ENCODE measurements around the gene SIAH2. TPM values are rescaled to one million over a fixed set of nuclear protein-coding genes. Genes with fewer than 3 reads are reported as not detected.

The SIAH2 gene
- total and polyA plus RNA-seq, 2 experiments from 2014 or later = 43.6 to 57.9 TPM

DNA sequence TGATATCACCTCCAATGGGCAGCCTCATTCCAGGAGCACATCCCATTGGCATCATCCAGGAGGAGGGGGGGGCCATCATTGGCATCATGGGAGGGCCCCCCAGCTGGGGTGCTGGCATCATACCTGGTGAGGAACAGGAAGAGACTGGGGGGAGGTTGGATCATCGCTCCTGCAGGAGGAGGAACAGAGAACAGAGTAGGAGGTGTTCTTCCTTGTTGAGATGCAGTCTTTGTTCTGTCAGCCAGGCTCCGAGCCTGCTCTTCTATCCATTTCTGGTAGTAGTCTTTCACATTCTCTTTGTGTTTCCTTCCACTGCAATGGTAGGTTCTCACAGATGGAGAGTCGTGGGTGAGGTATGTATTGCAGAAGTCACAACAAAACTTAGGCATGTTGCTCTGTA, 42.5 kb downstream of the SIAH2 start:
- TF ChIP-seq, protein P1, sequence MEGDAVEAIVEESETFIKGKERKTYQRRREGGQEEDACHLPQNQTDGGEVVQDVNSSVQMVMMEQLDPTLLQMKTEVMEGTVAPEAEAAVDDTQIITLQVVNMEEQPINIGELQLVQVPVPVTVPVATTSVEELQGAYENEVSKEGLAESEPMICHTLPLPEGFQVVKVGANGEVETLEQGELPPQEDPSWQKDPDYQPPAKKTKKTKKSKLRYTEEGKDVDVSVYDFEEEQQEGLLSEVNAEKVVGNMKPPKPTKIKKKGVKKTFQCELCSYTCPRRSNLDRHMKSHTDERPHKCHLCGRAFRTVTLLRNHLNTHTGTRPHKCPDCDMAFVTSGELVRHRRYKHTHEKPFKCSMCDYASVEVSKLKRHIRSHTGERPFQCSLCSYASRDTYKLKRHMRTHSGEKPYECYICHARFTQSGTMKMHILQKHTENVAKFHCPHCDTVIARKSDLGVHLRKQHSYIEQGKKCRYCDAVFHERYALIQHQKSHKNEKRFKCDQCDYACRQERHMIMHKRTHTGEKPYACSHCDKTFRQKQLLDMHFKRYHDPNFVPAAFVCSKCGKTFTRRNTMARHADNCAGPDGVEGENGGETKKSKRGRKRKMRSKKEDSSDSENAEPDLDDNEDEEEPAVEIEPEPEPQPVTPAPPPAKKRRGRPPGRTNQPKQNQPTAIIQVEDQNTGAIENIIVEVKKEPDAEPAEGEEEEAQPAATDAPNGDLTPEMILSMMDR (IDR thresholded peaks at IDR 0.05; ENCODE audit: poor library complexity) = no peak
- no peak for TF ChIP-seq EZH2phosphoT487 (IDR thresholded peaks at IDR 0.05; ENCODE audit: low read depth, severe bottlenecking, unreplicated experiment)
- no peak for TF ChIP-seq EZH2 (IDR thresholded peaks at IDR 0.05; ENCODE audit: borderline replicate concordance)
- Histone ChIP-seq H3K27me3 (no peaks in the 10 kb centered on the region), H3K4me2 (no peak overlapping the region), H3K4me1 (ENCODE audit: insufficient read depth) (peaks cover 4% of the 10 kb centered on the region), H3K4me3 (no peak overlapping the region), H3K36me3 (replicated peaks; ENCODE audit: insufficient read depth, low read depth) (no peaks in the 10 kb centered on the region), H3K9me2 (replicated peaks; ENCODE audit: insufficient read depth) (no peaks in the 10 kb centered on the region), H3K27ac (no peak overlapping the region), H4K20me1 (ENCODE audit: insufficient read depth, poor library complexity, severe bottlenecking) (no peaks in the 10 kb centered on the region), H3K9me3 (ENCODE audit: low read depth) (no peaks in the 10 kb centered on the region), H2AFZ (no peak overlapping the region), H3K79me2 (no peaks in the 10 kb centered on the region)
- DNase-seq (ENCODE audit: low spot score) = no peak
- WGBS (ENCODE audit: low lambda C conversion rate, missing lambda C conversion rate) = 77% methylated on average over 3 of the region's 3 CpGs

DNA sequence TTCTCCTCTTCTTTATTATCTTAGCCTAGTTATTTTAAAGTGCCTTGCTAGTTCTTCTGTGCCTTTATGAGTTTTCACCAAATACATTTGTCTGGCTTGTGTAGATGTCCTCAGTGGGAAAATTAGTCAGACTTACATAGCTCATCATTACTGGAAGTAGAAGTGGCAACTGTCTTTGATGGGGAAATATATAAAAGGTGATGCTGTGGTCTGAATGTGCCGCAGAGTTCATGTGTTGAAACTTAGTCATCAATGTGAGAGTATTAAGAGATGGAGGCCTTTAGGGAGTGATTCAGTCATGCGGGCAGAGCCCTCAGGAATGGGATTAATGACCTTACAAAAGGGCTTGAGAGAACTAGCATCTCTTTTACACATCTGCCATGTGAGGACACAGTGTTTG, 52.9 kb downstream of the SIAH2 start:
- Histone ChIP-seq H3K9me3 (ENCODE audit: low read depth) (no peaks in the 10 kb centered on the region), H3K4me3 (no peak overlapping the region), H2AFZ (no peak overlapping the region), H3K27me3 (no peaks in the 10 kb centered on the region), H3K4me2 (no peak overlapping the region), H3K9me2 (replicated peaks; ENCODE audit: insufficient read depth) (no peaks in the 10 kb centered on the region), H3K36me3 (replicated peaks; ENCODE audit: insufficient read depth, low read depth) (no peaks in the 10 kb centered on the region), H3K4me1 (ENCODE audit: insufficient read depth) (no peaks in the 10 kb centered on the region), H3K79me2 (peaks cover 4% of the 10 kb centered on the region), H4K20me1 (ENCODE audit: insufficient read depth, poor library complexity, severe bottlenecking) (no peaks in the 10 kb centered on the region), H3K27ac (no peak overlapping the region)
- DNase-seq (ENCODE audit: low spot score) = no peak
- TF ChIP-seq, protein P1 (IDR thresholded peaks at IDR 0.05; ENCODE audit: poor library complexity) = no peak
- WGBS (ENCODE audit: low lambda C conversion rate, missing lambda C conversion rate) = 75% methylated on average over 2 of the region's 2 CpGs

DNA sequence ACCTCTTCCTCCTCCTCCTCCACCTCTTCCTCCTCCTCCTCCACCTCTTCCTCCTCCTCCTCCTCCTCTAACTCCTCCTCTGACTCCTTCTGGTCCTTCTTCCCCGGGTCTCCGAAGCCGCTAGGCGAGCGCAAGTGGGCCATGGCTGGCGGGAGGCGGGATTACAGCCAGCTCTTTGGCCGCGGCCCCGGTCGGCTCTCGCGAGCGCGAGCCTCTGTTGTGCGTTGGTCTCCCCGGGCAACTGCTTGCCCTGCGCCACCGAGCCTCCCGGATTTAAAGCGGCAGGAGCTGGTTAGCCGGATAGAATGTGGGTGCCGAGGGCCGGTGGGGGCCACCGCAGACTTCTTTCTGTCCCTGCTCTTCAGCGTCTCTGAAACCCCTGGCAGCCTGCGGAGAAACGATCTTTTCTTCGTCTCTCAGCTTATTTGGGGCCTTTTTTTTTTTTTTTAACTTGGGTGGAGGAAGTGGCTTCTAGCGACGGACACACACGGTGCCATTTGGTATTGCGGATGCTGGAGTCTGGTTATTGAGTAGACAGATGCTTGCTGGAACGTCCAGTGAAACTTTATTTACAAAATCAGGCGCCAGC, 59.1 kb downstream of the SIAH2 start, which contains the start of gene ERICH6:
Gene ERICH6 (minus strand): TSS at position 165 of the 589 bp plus-strand sequence. CDS start 22 bp downstream, at position 143.
- Histone ChIP-seq H3K27ac (peak within 1 kb of the TSS; percentile 80), H3K9me3 (ENCODE audit: low read depth) (no peaks in the 10 kb centered on the region), H3K4me1 (ENCODE audit: insufficient read depth) (peaks cover 4% of the 10 kb centered on the region), H4K20me1 (ENCODE audit: insufficient read depth, poor library complexity, severe bottlenecking) (no peaks in the 10 kb centered on the region), H3K36me3 (replicated peaks; ENCODE audit: insufficient read depth, low read depth) (no peaks in the 10 kb centered on the region), H3K4me2 (peak within 1 kb of the TSS; percentile 80), H2AFZ (peak within 1 kb of the TSS; percentile 87), H3K27me3 (no peaks in the 10 kb centered on the region), H3K4me3 (peak within 1 kb of the TSS; percentile 77), H3K79me2 (peaks cover 4% of the 10 kb centered on the region), H3K9me2 (replicated peaks; ENCODE audit: insufficient read depth) (no peaks in the 10 kb centered on the region)
- TF ChIP-seq EZH2 (IDR thresholded peaks at IDR 0.05; ENCODE audit: borderline replicate concordance) (no peak), EZH2phosphoT487 (IDR thresholded peaks at IDR 0.05; ENCODE audit: low read depth, severe bottlenecking, unreplicated experiment) (no peak)
- TF ChIP-seq, protein P1 (IDR thresholded peaks at IDR 0.05; ENCODE audit: poor library complexity) = no peak
- DNase-seq (ENCODE audit: low spot score) = peak; percentile 95
- under 1% methylated on average over 35 of the region's 35 CpGs for WGBS (ENCODE audit: low lambda C conversion rate, missing lambda C conversion rate)
